HEK293T (cell line): Measurements from ENCODE around the gene SPOCD1.

Source experiments
- CTCF ChIA-PET: fragments of 350-600 bp; formaldehyde crosslinking; extraction: SDS; loops from one replicate; lab custom pipeline; 2021; ENCODE audit warnings: antibody characterized with exemption, inconsistent platforms; lab: Yijun Ruan, JAX
- POLR2A ChIA-PET: fragments of 350-600 bp; formaldehyde crosslinking; extraction: SDS; loops from one replicate; lab custom pipeline; 2020; ENCODE audit warnings: antibody characterized with exemption, inconsistent platforms; lab: Yijun Ruan, JAX
- DNase-seq: peaks from one replicate; pipeline ENCODE4 v3.0.0; 2012; ENCODE audit warnings: mixed read lengths; ENCODE audit errors: extremely low spot score
- ARNT ChIP-seq: fragments of 450-650 bp; IDR thresholded peaks from 2 replicates; pipeline ENCODE4 v1.6.1; 2017; ENCODE audit warnings: mild to moderate bottlenecking
- BHLHE40 ChIP-seq: fragments of 450-650 bp; IDR thresholded peaks from 2 replicates; pipeline ENCODE4 v1.6.1; 2016; ENCODE audit warnings: mild to moderate bottlenecking, moderate library complexity, borderline replicate concordance
- CTBP1 ChIP-seq: fragments of 450-650 bp; IDR thresholded peaks from 2 replicates; pipeline ENCODE4 v1.6.1; 2016; ENCODE audit warnings: borderline replicate concordance
- ELF4 ChIP-seq: fragments of 450-650 bp; IDR thresholded peaks from 2 replicates; pipeline ENCODE4 v1.6.1; 2017; ENCODE audit warnings: antibody characterized with exemption
- FOXA1 ChIP-seq: fragments of 450-650 bp; IDR thresholded peaks from 2 replicates; pipeline ENCODE4 v1.6.1; 2016; ENCODE audit warnings: mild to moderate bottlenecking
- FOXK2 ChIP-seq: fragments of 450-650 bp; IDR thresholded peaks from 2 replicates; pipeline ENCODE4 v1.6.1; 2016; ENCODE audit warnings: mild to moderate bottlenecking
- FOXM1 ChIP-seq: fragments of 450-650 bp; IDR thresholded peaks from 2 replicates; pipeline ENCODE4 v1.6.1; 2017; ENCODE audit warnings: mild to moderate bottlenecking, borderline replicate concordance
- HDGF ChIP-seq: fragments of 450-650 bp; IDR thresholded peaks from 2 replicates; pipeline ENCODE4 v1.6.1; 2017; ENCODE audit warnings: antibody characterized with exemption, borderline replicate concordance
- L3MBTL2 ChIP-seq: fragments of 450-650 bp; conservative IDR thresholded peaks from 2 replicates; pipeline ENCODE4 v1.6.1; 2016; ENCODE audit warnings: mild to moderate bottlenecking
- LEF1 ChIP-seq: fragments of 450-650 bp; IDR thresholded peaks from 2 replicates; pipeline ENCODE4 v1.6.1; 2017; ENCODE audit warnings: mild to moderate bottlenecking, borderline replicate concordance
- NFRKB ChIP-seq: fragments of 450-650 bp; IDR thresholded peaks from 2 replicates; pipeline ENCODE4 v1.6.1; 2016; ENCODE audit warnings: mild to moderate bottlenecking, moderate library complexity
- SP1 ChIP-seq: fragments of 450-650 bp; IDR thresholded peaks from 2 replicates; pipeline ENCODE4 v1.6.1; 2017
- SUZ12 ChIP-seq: fragments of 450-650 bp; IDR thresholded peaks from 2 replicates; pipeline ENCODE4 v1.6.1; 2016; ENCODE audit warnings: mild to moderate bottlenecking
- TARDBP ChIP-seq: fragments of 450-650 bp; IDR thresholded peaks from 2 replicates; pipeline ENCODE4 v1.6.1; 2016
- ZNF384 ChIP-seq: fragments of 450-650 bp; IDR thresholded peaks from 2 replicates; pipeline ENCODE4 v1.6.1; 2016
- TF ChIP-seq, protein P1 (sequence below): fragments of 450-650 bp; IDR thresholded peaks from 2 replicates; pipeline ENCODE4 v1.6.1; 2016

SPOCD1 gene

DNA sequence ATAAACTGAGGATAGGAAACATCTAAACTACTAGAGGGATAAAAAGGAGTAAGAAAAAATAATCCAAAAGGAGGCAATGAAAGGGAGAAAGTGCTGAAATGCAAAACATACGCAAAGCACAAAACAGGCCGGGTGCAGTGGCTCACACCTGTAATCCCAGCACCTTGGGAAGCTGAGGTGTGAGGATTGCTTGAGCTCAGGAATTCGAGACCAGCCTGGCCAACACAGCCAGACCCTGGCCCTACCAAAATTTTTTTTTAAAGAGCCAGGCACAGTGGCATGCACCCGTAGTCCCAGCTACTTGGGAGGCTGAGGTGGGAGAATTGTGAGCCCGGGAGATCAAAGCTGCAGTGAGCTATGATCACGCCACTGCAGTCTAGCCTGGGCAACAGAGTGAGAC is 10.5 kb downstream of the SPOCD1 start:
- ChIA-PET CTCF (no interaction called here), POLR2A (interaction anchor here (0.6 kb wide), 1 partner anchor 144 kb away, joined by 3 read pairs; no protein-coding TSS in a partner anchor)
- TF ChIP-seq LEF1 (no peak), FOXA1 (no peak)
- no peak for DNase-seq

DNA sequence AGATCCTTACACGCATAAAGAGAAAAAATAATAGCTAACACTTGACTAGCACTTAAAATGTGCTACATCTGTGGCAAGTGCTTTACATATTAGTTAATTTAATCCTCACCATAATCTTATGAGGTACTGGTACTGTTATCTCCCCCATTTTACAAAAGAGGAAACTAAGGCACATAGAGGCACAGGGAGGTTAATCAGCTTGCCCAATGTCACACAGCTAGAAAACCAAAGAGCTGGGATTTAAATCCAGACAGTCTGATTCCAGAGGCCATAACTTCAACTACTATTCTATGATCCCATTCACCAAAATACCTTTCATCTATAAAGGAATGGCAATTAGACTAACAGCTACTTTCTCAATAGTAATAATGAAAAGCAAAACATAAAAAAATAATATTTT is 11.7 kb downstream of the SPOCD1 start:
- no peak for DNase-seq
- ChIA-PET CTCF (interaction anchor here (0.6 to 1.4 kb wide), 3 partner anchors 12 to 221 kb away, joined by 3 to 5 read pairs (median 4); partner anchors contain the start of gene SPOCD1), POLR2A (no interaction called here)
- TF ChIP-seq SUZ12, result no peak
- TF ChIP-seq BHLHE40, result no peak
- TF ChIP-seq CTBP1, result no peak
- TF ChIP-seq FOXK2, result no peak
- TF ChIP-seq, protein P1, sequence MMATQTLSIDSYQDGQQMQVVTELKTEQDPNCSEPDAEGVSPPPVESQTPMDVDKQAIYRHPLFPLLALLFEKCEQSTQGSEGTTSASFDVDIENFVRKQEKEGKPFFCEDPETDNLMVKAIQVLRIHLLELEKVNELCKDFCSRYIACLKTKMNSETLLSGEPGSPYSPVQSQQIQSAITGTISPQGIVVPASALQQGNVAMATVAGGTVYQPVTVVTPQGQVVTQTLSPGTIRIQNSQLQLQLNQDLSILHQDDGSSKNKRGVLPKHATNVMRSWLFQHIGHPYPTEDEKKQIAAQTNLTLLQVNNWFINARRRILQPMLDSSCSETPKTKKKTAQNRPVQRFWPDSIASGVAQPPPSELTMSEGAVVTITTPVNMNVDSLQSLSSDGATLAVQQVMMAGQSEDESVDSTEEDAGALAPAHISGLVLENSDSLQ, result no peak
- no peak for TF ChIP-seq HDGF
- TF ChIP-seq ZNF384, result no peak
- no peak for TF ChIP-seq SP1
- TF ChIP-seq LEF1, result no peak
- TF ChIP-seq ARNT, result no peak
- no peak for TF ChIP-seq TARDBP
- no peak for TF ChIP-seq NFRKB
- no peak for TF ChIP-seq FOXM1
- no peak for TF ChIP-seq FOXA1
- TF ChIP-seq L3MBTL2, result no peak
- no peak for TF ChIP-seq ELF4

DNA sequence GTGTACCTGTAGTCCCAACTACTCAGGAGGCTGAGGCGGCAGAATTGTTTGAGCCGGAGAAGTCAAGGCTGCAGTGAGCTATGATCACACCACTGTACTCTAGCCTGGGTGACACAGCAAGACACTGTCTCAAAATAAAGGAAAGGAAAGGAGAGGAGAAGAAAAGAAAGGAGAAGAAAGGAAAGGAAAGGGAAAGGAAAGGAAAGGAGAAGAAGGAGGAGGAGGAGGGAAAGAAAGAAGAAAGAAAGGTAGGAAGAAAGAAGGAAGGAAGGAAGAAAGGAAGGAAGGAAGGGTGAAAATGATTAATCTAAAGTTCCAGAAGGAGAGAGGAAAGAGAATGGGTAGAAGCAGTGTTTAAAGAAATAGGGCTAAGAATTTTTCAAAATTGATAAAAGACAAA is 12.2 kb downstream of the SPOCD1 start:
- CTCF ChIA-PET, result interaction anchor here (0.6 to 1.4 kb wide), 2 partner anchors 12 to 164 kb away, joined by 3 to 5 read pairs; partner anchors contain the start of gene SPOCD1
- TF ChIP-seq, protein P1, result no peak
- TF ChIP-seq CTBP1 (no peak), FOXM1 (no peak), L3MBTL2 (no peak), TARDBP (no peak)
- DNase-seq, result no peak
- POLR2A ChIA-PET, result no interaction called here

DNA sequence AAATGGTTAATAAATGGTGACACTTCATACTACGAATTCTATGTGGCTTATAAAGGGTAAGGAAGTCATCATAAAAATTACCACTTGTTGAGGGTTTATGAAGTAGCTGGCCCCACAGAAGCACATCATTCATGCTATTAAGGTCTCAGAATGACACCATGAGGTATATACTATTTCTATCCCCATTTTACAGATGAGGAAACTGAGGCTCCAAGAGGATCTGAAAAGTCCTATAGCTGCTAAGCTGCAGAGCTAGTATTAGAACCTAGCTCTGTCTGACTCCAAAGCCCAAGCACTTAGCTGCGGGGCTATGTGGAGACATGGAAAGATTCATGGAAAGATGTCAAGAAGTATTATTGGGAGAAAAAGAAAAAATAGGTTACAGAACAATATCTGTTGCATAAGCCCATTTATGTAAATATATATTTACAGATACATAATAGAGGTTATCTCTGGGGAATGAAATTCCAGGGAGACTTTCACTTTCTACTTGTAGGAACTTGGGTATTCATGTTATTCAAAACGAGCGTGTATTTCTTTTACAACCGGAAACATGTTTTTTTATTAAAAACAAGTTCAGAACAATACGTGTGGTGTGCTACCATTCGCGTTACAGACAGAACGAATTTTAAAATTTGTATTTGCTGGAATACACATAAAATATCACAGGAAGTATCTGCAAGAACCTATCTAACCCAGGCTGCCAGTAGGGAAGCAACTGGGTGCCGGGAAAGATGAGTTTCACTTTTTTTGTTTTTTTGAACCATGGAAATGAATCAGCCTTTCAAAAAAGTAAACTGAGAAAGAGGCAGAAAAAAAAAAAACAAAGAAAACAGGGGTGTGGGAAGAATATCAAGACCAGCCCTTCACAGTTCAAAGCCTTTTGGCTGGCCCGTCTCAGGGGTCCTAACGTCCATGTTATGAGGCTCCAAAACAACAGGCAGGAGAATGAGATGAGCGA is 13.4 kb downstream of the SPOCD1 start:
- POLR2A ChIA-PET, result no interaction called here
- DNase-seq, result no peak
- CTCF ChIA-PET, result interaction anchor here (0.6 to 0.7 kb wide), 2 partner anchors 14 to 161 kb away, joined by 3 read pairs; no protein-coding TSS in a partner anchor
- TF ChIP-seq NFRKB, result no peak
- TF ChIP-seq HDGF, result no peak
- no peak for TF ChIP-seq ARNT
- TF ChIP-seq BHLHE40, result no peak
- TF ChIP-seq ZNF384, result no peak
- TF ChIP-seq FOXM1, result no peak
- TF ChIP-seq ELF4, result no peak
- TF ChIP-seq TARDBP, result no peak
- no peak for TF ChIP-seq FOXK2
- TF ChIP-seq L3MBTL2, result no peak
- TF ChIP-seq SUZ12, result no peak
- no peak for TF ChIP-seq CTBP1
- TF ChIP-seq, protein P1, result no peak
- TF ChIP-seq SP1, result no peak
- no peak for TF ChIP-seq FOXA1
- TF ChIP-seq LEF1, result no peak

DNA sequence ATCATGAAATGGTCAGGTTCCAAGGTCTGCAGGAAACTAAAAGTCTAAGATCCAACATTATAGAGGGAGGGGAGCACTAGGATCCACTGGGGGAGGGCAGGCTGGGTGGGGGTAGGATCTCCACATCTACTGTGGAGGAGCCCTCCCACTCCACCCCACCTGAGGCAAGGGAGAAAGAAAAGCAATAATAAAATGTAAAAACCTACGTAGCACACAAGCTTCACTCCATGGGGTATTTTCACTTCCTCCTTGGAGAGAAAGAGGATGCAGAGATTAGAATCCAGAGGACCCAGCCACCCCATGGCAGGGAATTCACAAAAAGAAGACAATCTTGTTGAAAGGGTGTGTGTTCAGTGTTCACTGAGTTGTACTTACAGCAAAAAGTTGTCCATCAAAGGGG is 14.4 kb downstream of the SPOCD1 start:
- TF ChIP-seq FOXM1 (no peak), FOXK2 (no peak), NFRKB (no peak), BHLHE40 (no peak), HDGF (no peak), FOXA1 (no peak), ELF4 (no peak), TARDBP (no peak)
- no peak for DNase-seq
- POLR2A ChIA-PET, result no interaction called here
- CTCF ChIA-PET, result no interaction called here

DNA sequence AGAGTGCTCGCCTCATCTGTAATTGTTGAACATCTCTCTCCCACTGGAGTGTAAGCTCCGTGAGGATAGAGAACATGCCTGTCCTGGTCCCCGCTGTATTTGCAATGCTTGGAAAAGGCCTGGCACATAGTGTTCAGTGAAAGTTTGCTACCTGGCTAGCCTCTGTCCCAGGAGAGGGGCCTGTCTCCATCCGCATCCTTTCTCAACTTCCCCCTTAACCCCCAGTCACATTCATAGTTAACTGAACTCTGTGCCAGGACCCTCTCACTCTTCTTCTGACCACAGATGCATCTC is 15.2 kb downstream of the SPOCD1 start:
- TF ChIP-seq TARDBP (no peak), FOXK2 (no peak), ARNT (0 out of 2 replicates have a peak, but pooled peaks have one; percentile 6), FOXM1 (no peak)
- ChIA-PET CTCF (interaction anchor here (1.1 to 3.7 kb wide), 2 partner anchors 12 to 15 kb away, joined by 3 to 21 read pairs; partner anchors contain the start of gene SPOCD1), POLR2A (no interaction called here)
- no peak for DNase-seq
